Activated B cell treated with CpG ODN at 0.5 μM for 24 hours (primary cell): ENCODE data around the gene FOXP1. TPM values are rescaled to one million over a fixed set of nuclear protein-coding genes. Genes with fewer than 3 reads are reported as not detected.
A peak's percentile ranks its signal among the peaks of the same experiment; 100 is the strongest.

Experiments
- ATAC-seq: fragments of 200-7000 bp; cut with Tn5 transposase; one replicate; pipeline ENCODE4 v1.10.0; 2021; ENCODE audit warnings: low read depth, mild to moderate bottlenecking, moderate library complexity
- CTCF ChIA-PET: fragments of 350-600 bp; sonication (Branson Sonifier 250); formaldehyde crosslinking; loops from one replicate; lab custom pipeline; 2021; ENCODE audit warnings: antibody characterized with exemption; lab: Charles Lee
- POLR2A ChIA-PET: fragments of 350-600 bp; sonication (Branson Sonifier 250); formaldehyde crosslinking; loops from one replicate; lab custom pipeline; 2021; ENCODE audit warnings: antibody characterized with exemption; lab: Charles Lee
- DNase-seq: peaks from one replicate; pipeline ENCODE4 v3.0.0; 2022
- H3K27ac Mint-ChIP-seq: one replicate; pipeline ENCODE4 v1.8.0; 2020; ENCODE audit warnings: mixed read lengths
- H3K27me3 Mint-ChIP-seq: one replicate; pipeline ENCODE4 v1.8.0; 2021; ENCODE audit warnings: mixed read lengths
- H3K36me3 Mint-ChIP-seq: one replicate; pipeline ENCODE4 v1.8.0; 2021; ENCODE audit warnings: low read depth, mixed read lengths
- H3K4me1 Mint-ChIP-seq: one replicate; pipeline ENCODE4 v1.8.0; 2021; ENCODE audit warnings: mixed read lengths
- H3K4me3 Mint-ChIP-seq: one replicate; pipeline ENCODE4 v1.8.0; 2020; ENCODE audit warnings: mild to moderate bottlenecking, mixed read lengths
- H3K9me3 Mint-ChIP-seq: one replicate; pipeline ENCODE4 v1.8.0; 2020; ENCODE audit warnings: mixed read lengths
- CTCF ChIP-seq: fragments of 200-600 bp; IDR thresholded peaks from one replicate; pipeline ENCODE4 v1.8.0; 2022; ENCODE audit warnings: antibody characterized with exemption, mild to moderate bottlenecking
- intact Hi-C: fragments of 100-400 bp; cut with micrococcal nuclease; formaldehyde crosslinking; loops from one replicate; pipeline ENCODE4 v1.15.1; 2024
- total RNA-seq: library from RNA; stranded (reverse); gene quantifications from 2 replicates; pipeline ENCODE4 v1.2.3, GENCODE V29; 2022

The FOXP1 gene
- total RNA-seq, 1 donor from 2014 or later = 563 TPM

GRCh38 chr3:71225002-71225684 lies 358.4 kb downstream of the FOXP1 start:
- peak overlapping the region; percentile 97 for H3K27ac Mint-ChIP-seq
- CTCF ChIA-PET = no interaction called here
- no peaks in the 10 kb centered on the region for H3K27me3 Mint-ChIP-seq
- DNase-seq = no peak
- POLR2A ChIA-PET = interaction anchor here (0.6 to 4.3 kb wide), 9 partner anchors 10 to 215 kb away, joined by 3 to 44 read pairs (median 6); no protein-coding TSS in a partner anchor
- H3K36me3 Mint-ChIP-seq = peaks cover 32% of the 10 kb centered on the region
- intact Hi-C loops = loop anchor here (5.0 to 10.0 kb wide), 2 partner anchors 170 to 287 kb away; no protein-coding TSS in a partner anchor
- peaks cover 3% of the 10 kb centered on the region for H3K9me3 Mint-ChIP-seq
- H3K4me1 Mint-ChIP-seq = peaks cover 72% of the 10 kb centered on the region
- ATAC-seq = no peak
- TF ChIP-seq CTCF = no peak
- H3K4me3 Mint-ChIP-seq = peak overlapping the region; percentile 89

- Mint-ChIP-seq H3K9me3 (peaks cover 3% of the 10 kb centered on the region), H3K27me3 (no peaks in the 10 kb centered on the region), H3K4me1 (peaks cover 64% of the 10 kb centered on the region), H3K27ac (peak overlapping the region; percentile 47), H3K4me3 (no peak overlapping the region), H3K36me3 (peaks cover 37% of the 10 kb centered on the region)
- ATAC-seq (peak; percentile 98), DNase-seq (no peak)
- intact Hi-C loops = loop anchor here (10.0 kb wide), 1 partner anchor 175 kb away; no protein-coding TSS in a partner anchor
- TF ChIP-seq CTCF = no peak
- POLR2A ChIA-PET = interaction anchor here (0.8 to 1.1 kb wide), 3 partner anchors 83 to 163 kb away, joined by 3 to 4 read pairs (median 3); no protein-coding TSS in a partner anchor
- CTCF ChIA-PET = no interaction called here
These were observed 363.5 kb downstream of the FOXP1 start for GRCh38 chr3:71219744-71220638.

- ChIA-PET CTCF (no interaction called here), POLR2A (interaction anchor here (0.6 kb wide), 1 partner anchor 278 kb away, joined by 4 read pairs; no protein-coding TSS in a partner anchor)
- intact Hi-C loops = no loop called here
- TF ChIP-seq CTCF = no peak
- peaks cover 65% of the 10 kb centered on the region for H3K4me1 Mint-ChIP-seq
- peaks cover 3% of the 10 kb centered on the region for H3K9me3 Mint-ChIP-seq
- DNase-seq = no peak
- no peak for ATAC-seq
- H3K36me3 Mint-ChIP-seq = peaks cover 37% of the 10 kb centered on the region
- H3K27me3 Mint-ChIP-seq = no peaks in the 10 kb centered on the region
- H3K27ac Mint-ChIP-seq = peak overlapping the region; percentile 60
- no peak overlapping the region for H3K4me3 Mint-ChIP-seq
These were observed 365.0 kb downstream of the FOXP1 start for GRCh38 chr3:71218508-71218907.

- Mint-ChIP-seq H3K36me3 (peaks cover 33% of the 10 kb centered on the region), H3K4me3 (no peak overlapping the region), H3K27me3 (no peaks in the 10 kb centered on the region), H3K4me1 (peaks cover 65% of the 10 kb centered on the region), H3K9me3 (peaks cover 3% of the 10 kb centered on the region), H3K27ac (peak overlapping the region; percentile 60)
- CTCF ChIA-PET = no interaction called here
- DNase-seq (no peak), ATAC-seq (no peak)
- POLR2A ChIA-PET = no interaction called here
- intact Hi-C loops = no loop called here
- TF ChIP-seq CTCF = no peak
These were observed 365.8 kb downstream of the FOXP1 start for GRCh38 chr3:71217640-71218222.
